NB4 (cell line): ENCODE data around the gene SCARB1.

Experiments
- POLR2A ChIP-seq: IDR thresholded peaks from 2 replicates; pipeline ENCODE4 v1.6.1; 2011; ENCODE audit warnings: mild to moderate bottlenecking; ENCODE audit not compliant: insufficient read length; ENCODE audit errors: extremely low read depth
- TF ChIP-seq, protein P1 (sequence below): IDR thresholded peaks from one replicate; pipeline ENCODE4 v1.5.1; 2012; ENCODE audit warnings: low read depth, low read length

- TF ChIP-seq, protein P1, sequence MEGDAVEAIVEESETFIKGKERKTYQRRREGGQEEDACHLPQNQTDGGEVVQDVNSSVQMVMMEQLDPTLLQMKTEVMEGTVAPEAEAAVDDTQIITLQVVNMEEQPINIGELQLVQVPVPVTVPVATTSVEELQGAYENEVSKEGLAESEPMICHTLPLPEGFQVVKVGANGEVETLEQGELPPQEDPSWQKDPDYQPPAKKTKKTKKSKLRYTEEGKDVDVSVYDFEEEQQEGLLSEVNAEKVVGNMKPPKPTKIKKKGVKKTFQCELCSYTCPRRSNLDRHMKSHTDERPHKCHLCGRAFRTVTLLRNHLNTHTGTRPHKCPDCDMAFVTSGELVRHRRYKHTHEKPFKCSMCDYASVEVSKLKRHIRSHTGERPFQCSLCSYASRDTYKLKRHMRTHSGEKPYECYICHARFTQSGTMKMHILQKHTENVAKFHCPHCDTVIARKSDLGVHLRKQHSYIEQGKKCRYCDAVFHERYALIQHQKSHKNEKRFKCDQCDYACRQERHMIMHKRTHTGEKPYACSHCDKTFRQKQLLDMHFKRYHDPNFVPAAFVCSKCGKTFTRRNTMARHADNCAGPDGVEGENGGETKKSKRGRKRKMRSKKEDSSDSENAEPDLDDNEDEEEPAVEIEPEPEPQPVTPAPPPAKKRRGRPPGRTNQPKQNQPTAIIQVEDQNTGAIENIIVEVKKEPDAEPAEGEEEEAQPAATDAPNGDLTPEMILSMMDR, result no peak
- no peak for TF ChIP-seq POLR2A
Measured at GRCh38 chr12:124884587-124885438, 21.1 kb upstream of the SCARB1 start.
